ENCODE data around the gene SOCS7.

- TF ChIP-seq CTCF (conservative IDR thresholded peaks at IDR 0.05; ENCODE audit: low read depth, low read length) (no peak), EZH2 (IDR thresholded peaks at IDR 0.05; ENCODE audit: low read length, unreplicated experiment) (no peak)
These were observed 821 bp downstream of the SOCS7 start for GRCh38 chr17:38352245-38353085.

Data from PC-3 (cell line).